Measurements from ENCODE around the gene TUBGCP4.

Gene TUBGCP4

GRCh38 chr15:43404130-43404529 is 33.2 kb downstream of the TUBGCP4 start:
- no peak for DNase-seq

- DNase-seq: no peak
Observed at GRCh38 chr15:43406189-43406588, 35.3 kb downstream of the TUBGCP4 start.

GRCh38 chr15:43406808-43407207 is 35.9 kb downstream of the TUBGCP4 start:
- no peak for DNase-seq

GRCh38 chr15:43408789-43409188 is 37.9 kb downstream of the TUBGCP4 start:
- no peak for DNase-seq

GRCh38 chr15:43410572-43411214 is 39.8 kb downstream of the TUBGCP4 start:
- DNase-seq: no peak

GRCh38 chr15:43412096-43412495 is 41.2 kb downstream of the TUBGCP4 start:
- no peak for DNase-seq

- no peak for DNase-seq
Observed at GRCh38 chr15:43414196-43414595, 43.3 kb downstream of the TUBGCP4 start.

GRCh38 chr15:43420435-43420834 is 49.5 kb downstream of the TUBGCP4 start:
- no peak for DNase-seq

GRCh38 chr15:43420876-43421275 is 50.0 kb downstream of the TUBGCP4 start:
- no peak for DNase-seq

GRCh38 chr15:43423793-43424192 is 52.9 kb downstream of the TUBGCP4 start:
- DNase-seq: no peak

GRCh38 chr15:43429687-43430086 is 58.8 kb downstream of the TUBGCP4 start:
- DNase-seq: no peak

- DNase-seq: no peak
Observed at GRCh38 chr15:43433165-43433564, 62.3 kb downstream of the TUBGCP4 start.

- no peak for DNase-seq
Observed at GRCh38 chr15:43433661-43434303, 62.9 kb downstream of the TUBGCP4 start.

- DNase-seq: no peak
Observed at GRCh38 chr15:43434446-43434845, 63.5 kb downstream of the TUBGCP4 start.

GRCh38 chr15:43436395-43436794 is 65.5 kb downstream of the TUBGCP4 start:
- no peak for DNase-seq

- DNase-seq: no peak
Observed at GRCh38 chr15:43439268-43439667, 68.4 kb downstream of the TUBGCP4 start.

GRCh38 chr15:43440721-43441281 is 69.9 kb downstream of the TUBGCP4 start:
- peak; percentile 45 to 46 for DNase-seq

- no peak for DNase-seq
Observed at GRCh38 chr15:43441316-43441715, 70.4 kb downstream of the TUBGCP4 start.

GRCh38 chr15:43446344-43446743 is 75.4 kb downstream of the TUBGCP4 start:
- no peak for DNase-seq

- no peak for DNase-seq
Observed at GRCh38 chr15:43449981-43450380, 79.1 kb downstream of the TUBGCP4 start.

Measured in CD4-positive, alpha-beta T cell treated with Interferon alpha-2 for 1 hour (primary cell).